ENCODE measurements around the gene PRR20G.

- TF ChIP-seq CTCF (conservative IDR thresholded peaks at IDR 0.05 in 1 of 2, IDR thresholded peaks at IDR 0.05 in 1 of 2; ENCODE audit: low read depth in 1 of 2, low read length in 2 of 2) (no peak), EZH2 (IDR thresholded peaks at IDR 0.05; ENCODE audit: low read length, missing control alignments) (no peak)
Observed at GRCh38 chr3:127320529-127321121, 32.8 kb upstream of the PRR20G start.

Data from fibroblast of lung (primary cell).